Islet of Langerhans (tissue), 1 donor: ENCODE data around the gene DIPK2A.

Source experiments
- FAIRE-seq: peaks from one replicate; lab custom pipeline; 2011; peaks lifted over from hg19 to GRCh38; lab: Jason Lieb, UNC

DIPK2A gene

GRCh38 chr3:143971359-143972154, at the start of gene DIPK2A:
TSS of gene DIPK2A (plus strand) at chr3:143971823. CDS start at chr3:143972333, 510 bp downstream.
- no peak for FAIRE-seq

GRCh38 chr3:143924522-143925285, 46.9 kb upstream of the DIPK2A start:
- FAIRE-seq = no peak

GRCh38 chr3:143928056-143928455, 43.6 kb upstream of the DIPK2A start:
- no peak for FAIRE-seq

DNA sequence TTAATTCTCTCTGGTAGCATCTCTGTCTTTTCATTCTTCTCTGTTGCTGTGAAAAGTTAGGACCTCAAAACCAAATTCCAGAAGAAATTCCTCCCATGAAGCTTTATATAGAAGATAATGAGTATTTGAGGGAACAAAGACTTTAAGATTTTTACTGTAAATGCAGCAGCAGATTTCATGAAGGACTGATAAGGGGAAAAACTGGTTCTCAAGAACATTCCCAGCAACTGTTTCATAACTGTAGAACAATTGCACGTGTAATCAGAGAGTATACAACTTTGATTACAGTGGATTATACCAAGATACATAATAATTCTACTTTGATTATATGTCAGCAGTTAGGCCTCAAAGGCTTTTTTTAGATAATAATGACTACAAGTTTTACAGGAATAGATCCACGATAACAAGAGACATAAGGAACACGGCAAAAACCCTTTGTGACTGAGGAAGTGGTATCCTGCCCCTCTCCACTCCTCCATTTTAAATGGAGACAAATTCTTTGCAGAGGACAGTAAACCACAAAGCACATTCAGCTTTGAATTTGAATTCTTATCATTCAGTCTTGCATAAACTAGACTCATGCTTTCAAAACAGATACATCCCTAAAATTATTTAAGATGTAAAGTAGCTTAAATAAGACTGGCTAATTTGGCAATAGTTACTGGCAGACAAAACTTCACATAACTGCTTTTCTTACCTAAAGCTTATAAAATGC, 42.9 kb upstream of the DIPK2A start:
- FAIRE-seq = no peak

DNA sequence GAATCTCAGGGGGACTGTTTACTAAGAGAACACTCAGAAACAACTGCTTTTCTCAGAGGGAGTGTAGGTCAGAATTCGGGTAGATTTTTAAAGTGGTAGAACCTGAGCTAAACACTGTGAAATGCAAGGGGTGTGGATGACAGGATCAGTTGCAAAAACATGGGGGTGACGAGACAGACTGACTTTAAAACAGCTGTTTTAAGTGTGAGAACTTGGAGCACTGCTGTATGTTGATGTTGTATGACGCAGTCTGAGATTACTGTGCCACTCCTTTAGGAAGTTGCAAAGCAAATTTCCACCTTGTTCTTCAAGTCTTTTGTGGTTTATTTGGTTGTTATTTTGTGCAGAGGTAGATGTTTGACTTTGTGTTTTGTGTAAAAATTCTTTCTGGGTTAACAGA, 36.8 kb upstream of the DIPK2A start:
- FAIRE-seq = no peak

DNA sequence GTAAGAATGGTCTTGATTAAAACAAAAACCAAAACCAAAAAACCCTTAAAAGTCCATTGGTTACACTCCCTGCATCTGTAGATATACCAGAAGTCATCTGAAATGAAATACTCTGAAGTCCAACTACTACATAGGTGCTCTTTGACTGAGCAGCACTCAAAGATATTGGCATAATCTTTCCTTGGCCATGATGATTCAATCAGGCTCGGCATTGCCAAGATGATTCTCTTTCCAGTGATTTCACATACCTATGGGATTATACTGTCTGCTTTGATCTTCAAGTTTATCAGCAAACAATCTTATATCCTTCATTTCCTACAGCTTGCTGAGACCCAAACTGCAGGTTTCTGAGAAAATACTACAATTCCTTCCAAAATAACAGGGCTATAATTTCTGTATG, 35.9 kb upstream of the DIPK2A start:
- no peak for FAIRE-seq

DNA sequence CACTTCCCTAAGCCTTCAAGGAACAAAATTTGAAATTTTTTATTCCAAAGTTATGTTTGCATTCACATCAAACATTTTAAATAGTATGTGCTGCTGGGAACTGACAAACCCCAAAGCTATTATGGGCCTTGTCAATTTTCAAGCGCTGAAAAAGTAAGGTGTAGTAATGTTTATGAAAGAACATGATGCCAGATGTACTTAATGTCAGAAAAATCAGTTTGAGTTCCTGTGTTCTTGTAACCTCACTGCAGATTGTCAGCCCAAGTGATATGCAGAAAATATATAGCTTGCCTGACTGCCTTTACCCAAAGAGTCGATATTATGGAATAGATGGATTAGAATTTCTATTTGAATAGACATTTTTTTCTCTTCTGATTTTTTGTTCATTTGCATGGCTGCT, 20.8 kb upstream of the DIPK2A start:
- no peak for FAIRE-seq

- peak; percentile 71 for FAIRE-seq
Observed at GRCh38 chr3:143951351-143951971, 20.2 kb upstream of the DIPK2A start.

DNA sequence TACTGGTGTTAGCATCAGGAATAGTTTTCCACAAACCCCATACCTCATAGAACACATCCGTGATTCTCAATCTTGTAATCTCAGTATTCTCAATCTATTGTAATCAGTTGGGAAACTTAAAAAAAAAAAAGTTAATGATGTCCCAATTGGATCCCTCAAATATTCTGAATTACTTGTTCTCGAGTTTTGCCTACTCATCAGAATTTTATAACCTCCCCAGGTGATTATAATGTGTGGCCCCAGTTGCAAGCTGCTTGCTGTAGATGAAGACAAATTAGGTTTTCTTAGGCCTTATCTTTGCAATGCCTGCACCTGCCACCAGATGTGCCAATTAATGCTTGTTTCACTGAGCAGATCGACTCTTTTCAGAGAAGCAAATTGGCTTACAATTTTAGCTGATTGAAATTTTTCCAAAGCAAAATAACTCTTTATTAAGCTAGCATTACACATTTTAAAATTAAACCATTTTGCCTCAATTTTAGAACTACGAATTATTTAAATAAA, 19.0 kb upstream of the DIPK2A start:
- FAIRE-seq = no peak

DNA sequence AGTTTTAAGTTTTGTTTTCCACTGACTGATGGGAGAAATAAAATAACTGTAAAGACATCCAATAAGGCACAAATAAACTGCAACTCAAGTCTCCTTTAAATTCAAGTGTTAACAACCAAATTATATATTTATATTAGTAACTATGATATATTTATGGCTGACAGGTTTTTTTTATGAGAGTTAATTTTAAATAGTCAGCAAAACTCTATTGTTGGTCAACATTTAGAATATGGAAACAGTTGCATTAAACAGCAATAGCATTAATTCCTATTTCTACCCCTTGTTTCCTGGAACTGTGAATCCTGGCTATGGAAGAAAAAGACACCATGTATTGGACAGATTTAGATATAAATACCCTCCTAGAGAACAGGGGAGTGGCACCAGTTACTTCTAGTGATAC, 16.5 kb upstream of the DIPK2A start:
- no peak for FAIRE-seq

- no peak for FAIRE-seq
Observed at GRCh38 chr3:143956838-143957237, 14.8 kb upstream of the DIPK2A start.

GRCh38 chr3:143957453-143957852, 14.2 kb upstream of the DIPK2A start:
- no peak for FAIRE-seq

DNA sequence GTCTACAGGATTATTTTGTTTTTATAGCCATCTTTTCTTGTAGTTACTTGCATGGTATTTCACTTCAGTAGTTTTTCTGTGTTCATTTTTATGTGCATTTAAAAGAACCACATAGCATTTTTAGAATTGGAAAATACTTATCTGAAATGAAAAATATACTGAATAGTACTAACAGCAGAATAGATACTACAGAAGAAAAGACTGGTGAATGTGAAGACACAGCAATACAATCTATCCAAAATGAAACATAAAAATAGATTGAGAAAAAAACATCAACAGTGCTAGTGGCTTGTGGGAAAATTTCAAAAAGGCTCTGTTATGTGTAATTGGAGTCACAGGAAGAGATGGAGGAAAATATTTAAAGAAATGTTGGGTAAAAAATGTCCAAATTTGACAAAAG, 12.7 kb upstream of the DIPK2A start:
- FAIRE-seq = no peak

DNA sequence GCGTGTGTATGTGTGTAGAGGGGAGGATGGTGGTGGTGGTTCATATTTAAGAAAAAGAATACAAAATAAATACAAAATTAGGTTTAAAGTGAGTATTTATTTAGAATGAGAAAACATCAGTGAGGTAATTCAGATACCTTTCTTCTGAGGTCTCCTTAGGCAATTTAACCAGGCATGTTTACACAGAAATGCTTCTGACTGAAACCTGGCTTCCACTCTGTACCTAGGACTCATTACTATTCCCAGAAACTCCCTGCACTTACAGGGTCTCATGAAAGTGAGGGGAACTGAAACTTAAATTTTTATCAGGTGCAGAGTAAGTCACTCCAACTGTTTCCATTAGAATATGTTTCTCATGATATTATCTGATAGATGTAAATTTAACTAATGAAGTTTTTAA, 10.3 kb upstream of the DIPK2A start:
- no peak for FAIRE-seq

DNA sequence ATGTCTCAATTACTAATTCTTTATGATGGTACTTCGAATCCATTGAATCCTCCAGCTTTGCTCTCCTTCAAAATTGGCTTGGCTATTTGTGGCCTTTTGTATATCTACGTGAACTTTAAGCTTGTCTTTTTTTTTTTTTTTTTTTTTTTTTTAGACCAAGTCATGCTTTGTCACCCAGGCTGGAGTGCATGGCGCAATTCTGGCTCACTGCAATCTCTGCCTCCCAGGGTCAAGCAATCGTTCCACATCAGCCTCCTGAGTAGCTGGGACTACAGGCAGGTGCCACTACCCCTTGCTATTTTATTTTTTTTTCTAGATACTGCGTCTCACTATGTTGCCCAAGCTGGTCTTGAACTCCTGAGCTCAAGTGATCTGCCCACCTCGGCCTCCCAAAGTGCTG, 7.7 kb upstream of the DIPK2A start:
- FAIRE-seq = no peak

GRCh38 chr3:143970773-143971358, 757 bp upstream of the DIPK2A start:
- FAIRE-seq = no peak

DNA sequence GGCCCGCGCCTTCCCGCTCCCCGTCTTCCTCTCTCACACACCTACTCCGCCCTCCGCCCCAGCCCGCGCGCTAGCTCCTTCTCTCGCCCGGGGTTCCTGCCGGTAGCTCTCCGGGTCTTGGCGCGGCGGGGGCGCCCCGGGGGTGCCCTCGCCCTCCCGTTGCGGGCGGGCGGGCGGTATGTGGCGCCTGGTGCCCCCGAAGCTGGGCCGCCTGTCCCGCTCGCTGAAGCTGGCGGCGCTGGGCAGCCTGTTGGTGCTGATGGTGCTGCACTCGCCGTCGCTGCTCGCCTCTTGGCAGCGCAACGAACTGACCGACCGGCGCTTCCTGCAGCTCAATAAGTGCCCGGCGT, 507 bp downstream of the DIPK2A start:
- no peak for FAIRE-seq

GRCh38 chr3:143972505-143973258, 1.1 kb downstream of the DIPK2A start:
- FAIRE-seq = no peak

- no peak for FAIRE-seq
Observed at GRCh38 chr3:143973259-143974021, 1.8 kb downstream of the DIPK2A start.
